Measurements from ENCODE around the gene KNSTRN.
A peak's percentile ranks its signal among the peaks of the same experiment; 100 is the strongest.

KNSTRN gene

GRCh38 chr15:40435023-40435709 is 52.6 kb downstream of the KNSTRN start:
- H3K9ac ChIP-seq (ENCODE audit: low read depth, low read length) = no peak overlapping the region
- peaks cover 33% of the 10 kb centered on the region for H3K27me3 ChIP-seq (ENCODE audit: control insufficient read depth, insufficient read depth, low read length)
- no peaks in the 10 kb centered on the region for H3K36me3 ChIP-seq (ENCODE audit: control insufficient read depth, insufficient read depth, low read length)
- H3K4me1 ChIP-seq (ENCODE audit: control insufficient read depth, insufficient read depth, low read length) = peaks cover 16% of the 10 kb centered on the region
- H3K9me3 ChIP-seq (ENCODE audit: control insufficient read depth, insufficient read depth, low read length) = no peaks in the 10 kb centered on the region
- peak overlapping the region; percentile 96 for H3K4me3 ChIP-seq (ENCODE audit: low read depth, low read length)

GRCh38 chr15:40435710-40436089 is 53.2 kb downstream of the KNSTRN start:
- Histone ChIP-seq H3K9ac (ENCODE audit: low read depth, low read length) (peak overlapping the region; percentile 8), H3K9me3 (ENCODE audit: control insufficient read depth, insufficient read depth, low read length) (no peaks in the 10 kb centered on the region), H3K36me3 (ENCODE audit: control insufficient read depth, insufficient read depth, low read length) (no peaks in the 10 kb centered on the region), H3K27me3 (ENCODE audit: control insufficient read depth, insufficient read depth, low read length) (peaks cover 33% of the 10 kb centered on the region), H3K4me3 (ENCODE audit: low read depth, low read length) (peak overlapping the region; percentile 96), H3K4me1 (ENCODE audit: control insufficient read depth, insufficient read depth, low read length) (peaks cover 14% of the 10 kb centered on the region)

DNA sequence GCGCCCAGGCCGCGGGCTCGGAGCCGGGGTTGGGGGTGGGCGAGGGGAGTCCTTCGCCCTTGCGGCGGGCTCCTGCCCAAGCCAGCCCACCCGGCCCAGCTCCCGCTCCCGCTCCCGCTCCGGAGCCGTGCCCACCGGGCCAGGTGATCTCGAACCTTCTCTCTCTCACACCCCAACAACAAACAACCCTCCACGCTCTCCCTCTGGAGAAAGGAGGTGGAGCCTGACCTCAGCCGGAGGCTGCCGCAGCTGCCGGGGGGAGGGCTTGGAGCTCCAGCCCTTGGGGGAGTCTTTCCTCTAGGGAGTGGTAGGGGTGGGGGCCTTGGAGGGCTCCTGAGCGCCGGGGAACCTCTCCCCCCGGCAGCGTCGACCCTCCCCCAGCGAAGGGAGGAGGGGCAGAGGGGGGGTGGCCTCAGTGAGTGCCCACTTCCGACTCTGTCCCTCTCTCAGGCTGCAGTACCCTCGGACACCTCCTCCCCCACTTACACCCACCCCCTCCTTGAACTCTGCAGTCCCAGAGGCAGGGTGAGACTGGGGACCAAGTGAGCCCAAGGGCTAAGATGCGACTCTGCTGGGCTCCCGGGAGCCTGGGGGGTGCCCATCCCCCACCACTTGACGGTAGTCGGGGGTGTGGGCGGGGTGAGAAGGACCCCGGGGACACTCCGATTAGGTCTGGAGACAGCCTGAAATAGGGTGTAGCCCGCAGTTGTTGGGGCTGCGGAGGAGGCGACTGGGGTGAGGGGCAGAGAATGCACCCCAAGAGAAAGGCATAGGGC is 53.8 kb downstream of the KNSTRN start:
- Histone ChIP-seq H3K9me3 (ENCODE audit: control insufficient read depth, insufficient read depth, low read length) (no peaks in the 10 kb centered on the region), H3K9ac (ENCODE audit: low read depth, low read length) (peak overlapping the region; percentile 8), H3K4me3 (ENCODE audit: low read depth, low read length) (peak overlapping the region; percentile 96), H3K27me3 (ENCODE audit: control insufficient read depth, insufficient read depth, low read length) (peaks cover 33% of the 10 kb centered on the region), H3K36me3 (ENCODE audit: control insufficient read depth, insufficient read depth, low read length) (no peaks in the 10 kb centered on the region), H3K4me1 (ENCODE audit: control insufficient read depth, insufficient read depth, low read length) (peaks cover 14% of the 10 kb centered on the region)

- H3K27me3 ChIP-seq (ENCODE audit: control insufficient read depth, insufficient read depth, low read length) = peaks cover 33% of the 10 kb centered on the region
- peak overlapping the region; percentile 96 for H3K4me3 ChIP-seq (ENCODE audit: low read depth, low read length)
- H3K9me3 ChIP-seq (ENCODE audit: control insufficient read depth, insufficient read depth, low read length) = no peaks in the 10 kb centered on the region
- H3K36me3 ChIP-seq (ENCODE audit: control insufficient read depth, insufficient read depth, low read length) = no peaks in the 10 kb centered on the region
- H3K4me1 ChIP-seq (ENCODE audit: control insufficient read depth, insufficient read depth, low read length) = peaks cover 14% of the 10 kb centered on the region
- peak overlapping the region; percentile 60 for H3K9ac ChIP-seq (ENCODE audit: low read depth, low read length)
Measured at GRCh38 chr15:40436892-40437751, 54.6 kb downstream of the KNSTRN start.

DNA sequence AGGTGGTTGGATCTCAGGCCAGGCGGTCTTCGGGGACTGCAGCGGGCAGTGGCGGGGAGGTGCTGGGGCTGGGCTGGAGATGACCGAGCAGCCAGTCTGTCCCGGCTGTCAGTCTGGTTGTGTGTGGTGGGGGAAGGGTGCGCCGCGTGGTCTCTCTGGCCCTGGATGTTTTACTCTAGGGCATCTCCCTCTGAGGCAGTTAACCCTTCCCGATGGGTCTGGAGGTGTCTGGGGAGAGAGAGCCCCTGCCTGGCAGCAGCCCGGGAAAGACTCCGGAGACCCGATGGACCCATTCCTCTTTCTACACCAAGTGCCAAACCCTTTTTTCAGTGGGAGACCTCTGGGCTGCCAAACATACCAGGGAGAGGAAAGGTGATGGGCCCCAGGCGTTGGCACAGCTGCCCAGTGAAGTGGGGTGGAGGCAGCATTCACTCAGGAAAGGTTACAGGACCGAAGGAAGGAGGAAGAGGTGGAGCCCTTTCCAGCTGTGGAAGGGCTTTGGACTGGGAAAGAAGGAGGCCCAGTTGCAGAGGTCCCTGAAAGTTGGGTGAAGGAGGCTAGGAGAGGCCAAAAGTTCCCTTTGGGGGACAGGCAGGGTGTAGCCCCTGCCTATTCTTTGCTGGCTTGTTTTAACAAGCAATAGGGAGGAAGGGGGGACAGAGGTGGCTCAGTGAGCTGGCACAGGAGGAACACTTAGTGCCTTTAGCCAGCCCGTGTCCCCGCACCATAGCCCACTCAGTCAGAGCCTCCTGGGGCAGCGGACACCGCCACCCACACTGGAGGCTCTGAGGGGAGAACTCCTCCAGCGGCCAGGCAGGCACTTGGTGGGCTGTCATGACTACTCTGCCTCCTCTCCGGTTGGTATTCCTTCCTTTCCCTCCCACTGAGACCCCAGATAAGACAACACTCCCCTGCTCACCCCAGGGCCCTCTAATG is 55.5 kb downstream of the KNSTRN start:
- Histone ChIP-seq H3K4me3 (ENCODE audit: low read depth, low read length) (peak overlapping the region; percentile 96), H3K9ac (ENCODE audit: low read depth, low read length) (peak overlapping the region; percentile 60), H3K36me3 (ENCODE audit: control insufficient read depth, insufficient read depth, low read length) (no peaks in the 10 kb centered on the region), H3K4me1 (ENCODE audit: control insufficient read depth, insufficient read depth, low read length) (peaks cover 21% of the 10 kb centered on the region), H3K9me3 (ENCODE audit: control insufficient read depth, insufficient read depth, low read length) (no peaks in the 10 kb centered on the region), H3K27me3 (ENCODE audit: control insufficient read depth, insufficient read depth, low read length) (peaks cover 33% of the 10 kb centered on the region)

- H3K36me3 ChIP-seq (ENCODE audit: control insufficient read depth, insufficient read depth, low read length) = no peaks in the 10 kb centered on the region
- H3K9me3 ChIP-seq (ENCODE audit: control insufficient read depth, insufficient read depth, low read length) = no peaks in the 10 kb centered on the region
- H3K4me1 ChIP-seq (ENCODE audit: control insufficient read depth, insufficient read depth, low read length) = peaks cover 28% of the 10 kb centered on the region
- peak overlapping the region; percentile 96 for H3K4me3 ChIP-seq (ENCODE audit: low read depth, low read length)
- H3K27me3 ChIP-seq (ENCODE audit: control insufficient read depth, insufficient read depth, low read length) = peaks cover 26% of the 10 kb centered on the region
- H3K9ac ChIP-seq (ENCODE audit: low read depth, low read length) = peak overlapping the region; percentile 37
Measured at GRCh38 chr15:40438712-40439111, 56.2 kb downstream of the KNSTRN start.

- H3K36me3 ChIP-seq (ENCODE audit: control insufficient read depth, insufficient read depth, low read length) = no peaks in the 10 kb centered on the region
- peak overlapping the region; percentile 88 for H3K9ac ChIP-seq (ENCODE audit: low read depth, low read length)
- peaks cover 18% of the 10 kb centered on the region for H3K27me3 ChIP-seq (ENCODE audit: control insufficient read depth, insufficient read depth, low read length)
- H3K4me1 ChIP-seq (ENCODE audit: control insufficient read depth, insufficient read depth, low read length) = peaks cover 35% of the 10 kb centered on the region
- no peaks in the 10 kb centered on the region for H3K9me3 ChIP-seq (ENCODE audit: control insufficient read depth, insufficient read depth, low read length)
- peak overlapping the region; percentile 96 for H3K4me3 ChIP-seq (ENCODE audit: low read depth, low read length)
Measured at GRCh38 chr15:40439461-40439959, 57.0 kb downstream of the KNSTRN start.

DNA sequence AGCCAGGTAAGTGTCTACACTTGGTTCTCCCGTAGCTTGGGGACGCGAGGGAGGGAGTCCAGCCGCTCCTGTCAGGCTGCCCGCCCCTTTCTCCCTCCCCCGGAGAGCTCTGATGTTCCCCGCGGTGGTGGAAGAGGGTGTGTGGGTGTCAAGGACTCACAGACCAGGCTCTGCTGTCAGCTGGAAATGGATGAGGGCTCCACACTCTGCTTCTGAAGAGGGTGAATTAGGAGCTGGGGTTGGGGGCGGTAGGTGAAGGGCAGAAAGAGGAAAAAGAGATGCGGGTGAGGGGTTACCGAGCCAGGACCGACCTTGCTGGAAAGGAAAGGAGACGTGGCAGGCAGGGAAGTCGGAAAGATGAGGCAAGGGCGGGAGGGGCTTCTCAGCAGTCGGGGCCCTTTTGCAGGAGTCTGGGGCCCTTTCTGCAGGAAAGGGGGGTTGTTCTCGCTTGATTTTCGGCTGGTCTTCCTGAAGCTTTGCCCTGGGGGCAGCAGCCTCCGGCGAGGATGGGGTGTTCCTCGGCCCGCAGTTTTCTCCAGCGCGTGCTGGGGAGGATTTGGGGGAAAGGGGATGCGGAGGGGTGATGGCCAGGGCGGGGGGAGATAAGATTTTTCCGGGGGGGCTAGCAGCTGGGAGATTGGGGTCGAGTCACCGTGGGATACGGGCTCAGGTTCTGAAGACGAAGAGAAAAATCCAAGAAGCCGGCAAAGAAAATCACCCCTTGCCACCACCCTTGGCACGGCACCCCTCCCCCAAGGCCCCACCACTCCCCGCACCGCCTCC is 57.6 kb downstream of the KNSTRN start:
- H3K4me1 ChIP-seq (ENCODE audit: control insufficient read depth, insufficient read depth, low read length) = peaks cover 41% of the 10 kb centered on the region
- no peaks in the 10 kb centered on the region for H3K9me3 ChIP-seq (ENCODE audit: control insufficient read depth, insufficient read depth, low read length)
- H3K9ac ChIP-seq (ENCODE audit: low read depth, low read length) = peak overlapping the region; percentile 88
- no peaks in the 10 kb centered on the region for H3K36me3 ChIP-seq (ENCODE audit: control insufficient read depth, insufficient read depth, low read length)
- peaks cover 12% of the 10 kb centered on the region for H3K27me3 ChIP-seq (ENCODE audit: control insufficient read depth, insufficient read depth, low read length)
- H3K4me3 ChIP-seq (ENCODE audit: low read depth, low read length) = peak overlapping the region; percentile 96

DNA sequence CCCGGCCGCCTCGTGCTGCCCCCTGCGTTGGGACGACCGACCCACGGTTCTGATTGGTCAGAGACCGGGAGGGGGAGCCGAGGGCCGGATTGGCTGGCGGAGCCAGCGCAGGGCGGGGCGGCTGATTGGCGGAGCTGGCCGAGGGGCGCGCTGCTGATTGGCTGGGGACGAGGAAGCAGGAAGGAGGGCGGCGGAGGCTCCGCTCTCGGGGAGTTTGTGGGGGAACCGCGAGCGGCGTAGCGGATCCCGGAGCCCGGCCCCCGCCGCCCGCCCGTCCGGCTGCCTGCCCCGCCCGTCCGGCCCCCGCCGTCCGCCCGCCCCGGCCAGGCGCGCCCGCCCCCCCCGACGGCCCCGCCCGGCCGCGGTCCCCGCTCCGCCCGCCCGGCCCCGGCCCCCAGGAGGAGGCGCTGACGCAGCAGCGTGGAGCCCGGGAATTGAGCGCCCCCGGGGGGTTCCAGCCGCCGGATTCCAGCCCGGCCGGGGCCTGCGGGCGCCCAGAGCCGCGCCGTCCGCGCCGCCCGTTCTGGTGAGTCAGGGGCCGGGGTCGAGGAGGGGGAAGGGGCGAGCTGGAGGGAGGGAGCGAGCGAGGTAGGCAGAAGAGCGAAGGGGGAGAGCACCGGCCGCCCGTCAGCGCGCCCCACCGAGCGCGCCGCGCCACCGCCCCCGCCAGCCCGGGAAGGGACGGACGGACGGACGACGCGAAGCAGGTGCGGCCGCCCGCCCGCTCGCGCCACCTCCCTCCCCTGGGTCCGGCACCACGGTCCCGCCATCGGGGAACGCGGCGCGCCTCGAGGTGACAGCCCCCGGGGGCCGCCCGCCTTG is 58.4 kb downstream of the KNSTRN start, which contains the start of gene BAHD1:
BAHD1 (plus strand) TSS at position 211 of the 822 bp plus-strand sequence. CDS start 17,512 bp downstream, outside the sequence.
- Histone ChIP-seq H3K4me1 (ENCODE audit: control insufficient read depth, insufficient read depth, low read length) (peaks cover 44% of the 10 kb centered on the region), H3K27me3 (ENCODE audit: control insufficient read depth, insufficient read depth, low read length) (peaks cover 5% of the 10 kb centered on the region), H3K4me3 (ENCODE audit: low read depth, low read length) (peak within 1 kb of the TSS; percentile 96), H3K36me3 (ENCODE audit: control insufficient read depth, insufficient read depth, low read length) (no peaks in the 10 kb centered on the region), H3K9ac (ENCODE audit: low read depth, low read length) (peak within 1 kb of the TSS; percentile 88), H3K9me3 (ENCODE audit: control insufficient read depth, insufficient read depth, low read length) (no peaks in the 10 kb centered on the region)
